ENCODE measurements around the gene PLEKHA5.
"Not testable (repeated sequence)": the region's sequence is repeated elsewhere in the genome, so short reads cannot be mapped to it uniquely, and the experiment has no call there.

Gene PLEKHA5

DNA sequence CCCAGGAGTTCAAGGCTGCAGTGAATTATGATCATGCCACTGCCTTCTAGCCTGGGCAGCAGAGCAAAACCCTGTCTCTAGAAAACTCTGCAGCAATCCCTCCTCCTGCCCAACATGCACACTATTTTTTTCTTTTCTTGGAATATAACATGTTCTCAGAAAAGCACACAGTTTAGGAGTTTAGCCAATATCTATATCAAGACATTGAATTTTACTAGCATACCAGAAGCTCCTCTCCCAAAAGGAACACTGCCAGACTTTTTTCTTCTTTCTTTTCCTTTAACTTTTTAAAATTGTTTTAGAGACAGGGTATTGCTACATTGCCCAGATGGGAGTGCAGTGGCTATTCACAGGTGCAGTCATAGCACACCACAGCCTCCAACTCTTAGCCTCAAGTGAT, 202.7 kb downstream of the PLEKHA5 start:
- no peak for DNase-seq (ENCODE audit: low spot score)

DNA sequence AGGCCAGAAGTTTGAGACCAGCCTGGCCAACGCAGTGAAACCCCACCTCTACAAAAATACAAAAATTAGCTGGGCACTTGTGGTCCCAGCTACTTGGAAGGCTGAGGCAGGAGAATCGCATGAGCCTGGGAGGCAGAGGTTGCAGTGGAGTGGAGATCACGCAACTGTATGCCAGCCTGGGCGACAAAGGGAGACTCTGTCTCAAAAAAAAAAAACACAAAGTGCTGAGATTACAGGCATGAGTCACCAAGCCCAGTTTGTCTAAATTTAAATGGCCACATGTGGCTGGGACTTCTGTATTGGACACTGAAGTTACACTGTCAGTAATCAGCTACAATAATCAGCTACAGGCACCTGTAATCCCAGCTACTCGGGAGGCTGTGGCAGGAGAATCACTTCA, 208.9 kb downstream of the PLEKHA5 start:
- DNase-seq (ENCODE audit: low spot score): no peak

DNA sequence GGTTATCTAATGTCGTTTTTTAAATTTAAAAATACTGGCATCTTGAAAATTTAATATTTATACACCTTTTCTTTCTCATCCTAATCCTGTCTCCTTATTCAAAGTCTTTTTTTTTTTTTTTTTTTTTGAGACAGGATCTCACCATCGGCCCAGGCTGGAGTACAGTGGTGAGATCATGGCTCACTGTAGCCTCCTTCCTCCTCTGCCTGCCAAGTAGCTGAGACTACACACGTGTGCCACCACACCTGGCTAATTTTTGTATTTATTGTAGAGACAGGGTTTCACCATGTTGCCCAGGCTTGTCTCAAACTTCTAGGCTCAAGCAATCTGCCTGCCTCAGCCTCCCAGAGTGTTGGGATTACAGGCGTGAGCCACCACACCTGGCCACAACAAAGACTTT, 221.3 kb downstream of the PLEKHA5 start:
- not testable (repeated sequence) for DNase-seq (ENCODE audit: low spot score)

DNA sequence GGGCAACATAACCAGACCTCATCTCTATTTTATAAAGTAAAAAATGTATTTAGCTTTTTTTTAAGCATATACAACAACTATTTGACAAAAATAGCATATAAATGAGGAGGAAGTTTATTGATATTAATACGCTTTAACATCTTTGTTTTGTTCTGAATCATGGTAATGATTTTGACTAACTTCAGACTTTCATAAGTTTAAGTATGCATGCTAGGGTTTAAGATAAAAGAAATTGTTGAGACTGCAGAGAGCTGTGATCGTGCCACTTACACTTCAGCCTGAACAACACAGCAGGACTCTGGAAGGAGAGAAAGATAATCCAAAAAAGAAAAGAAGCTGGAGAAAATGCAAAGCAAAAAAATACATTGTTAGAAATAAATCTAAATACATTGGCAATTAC, 221.8 kb downstream of the PLEKHA5 start:
- DNase-seq (ENCODE audit: low spot score): no peak

DNA sequence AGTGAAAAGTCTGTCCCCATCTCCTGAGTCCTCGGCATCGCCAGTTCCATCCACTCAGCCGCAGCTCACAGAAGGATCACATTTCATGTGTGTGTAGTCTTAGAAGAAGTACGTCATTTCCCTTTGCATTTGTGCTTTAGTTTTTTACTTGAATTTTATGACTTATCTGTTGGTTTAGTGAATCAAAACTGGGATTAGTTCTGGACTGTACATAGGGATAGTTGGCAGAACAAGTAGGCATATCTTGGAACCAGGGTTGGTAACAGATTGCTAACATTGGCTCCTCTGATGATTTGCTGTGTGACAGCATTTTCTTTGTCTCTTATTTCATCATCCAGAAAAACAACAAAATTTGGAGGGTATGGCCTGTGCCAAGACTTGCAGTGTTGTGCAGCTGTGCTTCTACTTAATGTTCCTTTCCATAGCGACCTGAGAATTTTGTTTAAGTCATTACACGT, 240.2 kb downstream of the PLEKHA5 start:
- no peak for DNase-seq (ENCODE audit: low spot score)

DNA sequence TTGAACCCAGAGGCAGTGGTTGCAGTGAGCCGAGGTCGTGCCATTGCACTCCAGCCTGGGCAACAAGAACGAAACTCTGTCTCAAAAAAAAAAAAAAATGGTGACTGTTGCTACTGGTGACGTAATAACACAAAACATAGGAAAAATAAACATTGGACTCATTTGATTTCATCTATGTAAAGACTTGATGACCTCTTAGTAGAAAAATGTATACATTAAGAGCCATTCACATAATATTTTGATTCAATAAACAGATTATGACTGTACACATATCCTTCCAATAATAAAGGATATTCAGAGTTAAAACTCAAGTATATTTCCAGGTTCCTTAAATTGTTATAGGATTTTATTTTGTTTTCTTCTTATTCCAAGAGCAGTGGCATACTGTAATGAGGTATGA, 244.1 kb downstream of the PLEKHA5 start:
- no peak for DNase-seq (ENCODE audit: low spot score)

DNA sequence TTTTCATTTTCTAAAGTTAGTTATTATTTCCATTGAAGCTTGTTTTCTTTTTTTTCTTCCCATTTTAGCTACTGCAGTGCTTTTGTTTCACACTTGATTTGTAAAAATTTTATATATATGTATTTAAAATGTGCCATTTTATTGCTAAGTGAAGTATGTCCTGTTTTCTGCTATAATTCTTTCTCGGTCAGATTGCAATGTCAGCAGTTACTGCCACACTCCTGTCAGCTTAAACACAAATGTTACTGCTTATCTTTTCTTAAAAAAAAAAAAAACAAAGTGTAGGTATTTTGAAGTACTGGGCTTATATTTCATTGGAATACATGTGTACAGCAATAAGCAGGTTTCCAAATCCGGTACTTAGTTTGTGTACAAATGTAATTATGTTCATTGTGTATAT, 246.4 kb downstream of the PLEKHA5 start:
- DNase-seq (ENCODE audit: low spot score): no peak

DNA sequence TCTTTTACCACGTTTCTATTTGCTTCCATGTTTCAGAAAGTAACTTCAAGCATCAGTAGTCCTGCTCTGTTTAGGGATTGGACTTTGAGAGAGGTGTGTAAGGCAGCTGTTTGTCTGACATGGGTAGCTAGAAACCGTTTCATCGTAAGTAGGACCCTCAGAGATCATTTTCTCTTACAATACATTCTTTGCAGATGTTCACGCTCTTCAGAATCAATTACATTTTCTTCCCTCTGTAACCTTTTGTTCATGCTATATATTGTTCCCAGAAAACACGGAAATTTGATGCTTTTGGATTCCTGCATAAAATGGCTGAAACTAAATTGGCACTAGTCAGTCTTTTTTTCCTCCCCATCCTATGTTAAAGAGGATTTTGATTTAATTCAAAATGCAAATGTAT, 247.2 kb downstream of the PLEKHA5 start:
- no peak for DNase-seq (ENCODE audit: low spot score)

DNA sequence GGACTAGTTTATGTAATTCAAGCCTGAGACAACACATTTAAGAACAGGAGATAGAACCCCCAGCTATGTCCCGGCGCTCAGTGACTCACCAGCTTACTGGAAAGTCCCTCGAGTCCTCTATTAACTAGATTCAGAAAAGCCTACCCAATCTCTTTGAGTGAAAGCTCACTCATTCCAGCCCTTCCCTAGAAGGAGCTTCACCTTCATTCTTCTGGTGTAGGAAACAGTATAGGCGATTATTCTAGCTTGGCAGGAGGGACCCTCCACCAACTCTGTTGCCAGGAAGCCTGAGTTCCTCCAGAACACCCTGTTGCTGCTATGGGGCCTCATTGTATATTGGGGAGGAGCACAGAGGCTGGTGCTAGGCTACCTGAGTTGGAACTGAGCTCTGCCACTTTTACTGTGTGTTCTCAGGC, 252.6 kb downstream of the PLEKHA5 start:
- DNase-seq (ENCODE audit: low spot score): no peak

DNA sequence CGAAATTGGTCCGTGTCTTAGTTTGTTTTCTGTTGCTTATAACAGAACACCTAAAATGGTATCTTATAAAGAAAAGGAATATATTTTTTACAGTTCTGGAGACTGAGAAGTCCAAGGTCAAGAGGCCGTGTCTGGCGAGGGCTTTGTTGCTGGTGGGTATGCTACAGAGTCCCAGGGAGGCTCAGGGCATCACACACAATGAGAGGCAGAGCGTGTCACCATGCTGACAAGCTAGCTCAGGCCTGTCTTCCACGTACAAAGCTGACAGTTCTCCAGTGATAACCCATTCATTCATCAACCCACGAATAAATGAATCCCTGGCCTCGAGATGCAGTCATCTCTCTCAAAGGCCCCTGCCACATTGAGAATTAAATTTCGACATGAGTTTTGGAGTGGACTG, 253.0 kb downstream of the PLEKHA5 start:
- no peak for DNase-seq (ENCODE audit: low spot score)

DNA sequence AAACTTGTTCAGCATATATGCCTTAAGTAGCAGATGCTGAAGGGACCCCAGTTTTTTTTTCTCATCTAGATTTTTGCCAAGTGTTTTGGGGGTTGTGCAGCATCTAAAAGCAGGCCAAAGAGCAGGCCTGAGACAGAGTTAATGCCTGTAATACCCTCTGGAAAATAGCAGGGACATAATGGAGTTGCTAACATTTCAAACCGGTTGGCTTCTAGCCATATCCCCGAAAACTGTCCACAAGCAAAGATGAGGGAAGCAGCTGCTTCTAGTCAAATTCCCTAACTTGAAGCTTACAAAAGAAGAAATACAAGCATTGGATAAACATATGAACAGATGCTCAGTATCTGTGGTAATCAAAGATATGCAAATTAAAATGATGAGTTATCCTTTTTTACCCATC, 257.6 kb downstream of the PLEKHA5 start:
- DNase-seq (ENCODE audit: low spot score): no peak

DNA sequence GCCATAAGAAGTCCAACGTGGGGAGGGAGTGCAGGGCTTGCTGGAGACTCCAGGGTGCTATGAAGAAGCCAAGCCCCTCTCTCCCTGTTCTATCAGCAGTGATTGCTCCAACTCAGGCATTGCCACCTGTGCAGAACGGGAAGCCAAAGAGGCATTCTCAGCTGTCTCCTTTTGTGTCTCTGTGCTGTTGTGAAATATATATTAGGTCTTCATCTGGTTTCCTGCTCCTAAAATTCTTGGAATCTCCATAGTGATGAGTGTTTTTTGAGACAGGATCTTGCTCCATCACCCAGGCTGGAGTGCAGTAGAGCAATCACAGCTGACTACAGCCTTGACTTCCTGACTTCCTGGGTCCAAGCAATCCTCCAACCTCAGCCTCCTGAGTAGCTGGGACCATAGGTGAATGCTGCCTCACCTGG, 258.6 kb downstream of the PLEKHA5 start:
- no peak for DNase-seq (ENCODE audit: low spot score)

DNA sequence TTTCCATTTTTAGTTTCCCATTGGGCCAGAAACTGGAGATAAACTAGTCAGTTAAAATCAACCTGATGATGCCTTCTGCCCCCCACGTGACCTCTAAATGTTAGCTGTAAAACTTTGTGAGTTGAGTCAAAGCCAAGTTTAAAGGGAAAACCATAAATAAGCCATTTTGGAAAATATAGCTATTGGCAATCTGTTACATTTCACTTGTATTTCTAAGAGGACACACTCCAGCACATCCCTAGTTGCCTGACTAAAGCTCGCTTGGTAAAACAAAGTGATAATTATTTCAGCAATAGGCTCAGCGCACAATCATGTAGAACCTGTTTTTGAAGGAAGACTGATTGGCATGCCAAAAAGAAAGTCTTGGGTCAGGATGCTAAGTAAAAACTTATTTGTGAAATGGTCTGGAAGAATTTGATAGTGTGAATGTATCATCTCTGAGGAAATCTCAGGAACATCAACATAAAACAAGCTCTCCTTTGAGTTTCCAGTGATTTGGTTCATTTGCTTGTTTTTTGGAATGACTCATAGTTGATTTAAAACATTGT, 260.6 kb downstream of the PLEKHA5 start:
- no peak for DNase-seq (ENCODE audit: low spot score)

DNA sequence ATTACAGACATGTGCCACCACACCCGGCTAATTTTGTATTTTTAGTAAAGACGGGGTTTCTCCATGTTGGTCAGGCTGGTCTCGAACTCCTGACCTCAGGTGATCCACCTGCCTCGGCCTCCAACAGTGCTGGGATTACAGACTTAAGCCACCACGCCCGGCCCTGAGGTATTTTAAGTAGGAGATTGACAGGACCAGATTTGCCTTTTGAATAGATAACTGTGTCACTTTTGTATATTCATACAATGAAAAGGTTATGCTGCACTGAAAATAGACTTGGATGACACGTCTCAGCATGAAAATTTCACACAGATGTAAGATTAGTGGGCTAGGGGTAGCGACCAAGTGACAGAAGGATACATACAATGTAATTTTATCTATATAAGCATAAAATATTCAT, 263.1 kb downstream of the PLEKHA5 start:
- not testable (repeated sequence) for DNase-seq (ENCODE audit: low spot score)

DNA sequence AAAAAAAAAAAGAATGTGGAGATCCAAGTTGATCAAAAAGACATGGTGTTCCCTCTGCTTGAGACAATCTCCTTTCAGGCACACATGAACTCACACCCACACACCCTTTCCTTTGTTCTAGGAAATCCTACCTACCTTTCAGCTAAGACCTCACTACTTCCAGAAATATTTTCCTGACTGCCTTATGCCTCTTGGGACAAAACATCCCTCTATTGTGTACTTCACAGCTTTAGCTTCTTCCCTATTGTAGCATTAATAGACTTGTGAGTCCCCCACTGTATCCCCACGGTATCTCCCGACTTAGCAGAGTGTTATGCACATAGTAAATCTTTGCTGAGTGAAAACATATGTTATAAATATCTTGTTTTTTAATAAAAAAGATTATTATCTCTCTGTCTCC, 264.9 kb downstream of the PLEKHA5 start:
- no peak for DNase-seq (ENCODE audit: low spot score)

DNA sequence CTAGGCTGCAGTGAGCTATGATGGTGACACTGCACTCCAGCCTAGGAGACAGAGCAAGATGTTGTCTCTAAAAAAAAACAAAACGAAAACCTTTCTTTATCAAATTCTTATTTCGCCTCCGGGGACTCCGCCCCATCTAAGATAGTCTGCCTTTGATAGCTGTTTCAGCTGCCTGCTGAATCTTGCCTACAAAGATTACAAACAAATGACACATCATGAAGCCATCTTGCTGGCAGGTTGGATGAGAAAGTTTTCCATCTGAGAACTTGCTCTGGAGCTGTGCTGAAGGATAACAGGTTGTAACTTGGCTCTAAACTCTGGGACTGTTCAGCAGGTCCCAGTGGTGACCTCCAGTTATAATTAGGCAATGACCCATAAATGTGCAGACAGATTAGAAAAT, 268.0 kb downstream of the PLEKHA5 start:
- DNase-seq (ENCODE audit: low spot score): no peak

DNA sequence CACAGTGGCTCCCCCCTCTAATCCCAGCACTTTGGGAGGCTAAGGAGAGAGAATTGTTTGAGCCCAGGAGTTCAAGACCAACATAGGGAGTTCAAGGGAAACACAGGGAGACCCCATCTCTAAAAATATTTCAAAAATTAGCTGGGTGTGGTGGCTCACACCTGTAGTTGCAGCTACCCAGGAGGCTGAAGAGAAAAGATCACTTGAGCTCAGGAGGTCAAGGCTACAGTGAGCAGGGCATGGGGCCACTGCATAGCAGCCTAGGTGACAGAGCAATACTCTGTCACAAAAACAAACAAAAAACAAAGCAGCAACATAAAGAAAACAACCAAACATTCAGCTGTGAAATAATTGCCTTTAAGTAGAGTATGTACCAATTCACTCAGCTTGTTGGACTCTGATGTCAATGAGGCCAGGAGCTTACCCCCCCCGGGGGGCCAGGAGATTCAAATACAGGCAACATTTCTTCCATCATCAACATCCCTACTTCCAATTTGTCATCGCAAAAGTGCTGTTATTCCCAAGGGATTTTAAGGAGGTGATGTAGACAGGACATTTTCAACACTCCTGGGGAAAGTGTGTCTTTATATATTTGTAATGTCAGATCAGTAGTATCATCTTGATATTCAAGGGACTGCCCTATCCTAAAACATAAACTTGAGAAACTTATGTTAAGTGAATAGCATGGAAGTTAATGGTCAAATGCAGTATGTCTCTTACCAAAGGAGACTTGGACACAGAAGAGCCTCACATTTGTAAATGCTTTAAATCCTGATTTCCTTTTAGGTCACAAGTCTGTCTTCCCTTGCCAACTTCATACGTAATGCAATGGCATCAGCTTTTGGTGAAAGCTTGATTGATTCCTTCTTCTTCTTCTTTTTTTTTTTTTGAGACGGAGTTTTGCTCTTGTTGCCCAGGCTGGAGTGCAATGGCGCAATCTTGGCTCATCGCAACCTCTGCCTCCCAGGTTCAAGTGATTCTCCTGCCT, 269.1 kb downstream of the PLEKHA5 start:
- DNase-seq (ENCODE audit: low spot score): no peak

DNA sequence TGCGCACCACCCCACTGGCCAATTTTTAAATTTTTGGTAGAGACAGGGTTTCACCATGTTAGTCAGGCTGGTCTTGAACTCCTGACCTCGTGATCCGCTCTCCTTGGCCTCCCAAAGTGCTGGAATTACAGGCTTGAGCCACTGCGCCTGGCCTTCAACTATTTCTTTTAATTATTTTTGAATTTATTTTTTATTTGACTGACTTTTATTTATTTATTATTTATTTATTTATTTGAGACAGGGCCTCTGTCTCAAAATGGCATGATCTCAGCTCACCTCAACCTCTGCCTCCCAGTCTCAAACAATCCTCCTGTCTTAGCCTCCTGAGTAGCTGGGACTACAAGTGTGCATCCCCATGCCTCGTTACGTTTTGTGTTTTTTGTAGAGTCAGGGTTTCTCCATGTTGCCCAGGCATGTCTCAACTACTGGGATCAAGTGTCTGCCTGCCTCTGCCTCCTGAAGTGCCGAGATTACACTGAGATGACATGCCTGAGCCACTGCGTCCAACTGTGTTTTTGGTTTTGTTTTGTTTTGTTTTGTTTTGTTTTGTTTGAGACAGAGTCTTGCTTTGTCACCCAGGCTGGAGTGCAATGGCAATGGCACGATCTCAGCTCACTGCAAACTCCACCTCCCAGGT, 271.2 kb downstream of the PLEKHA5 start:
- DNase-seq (ENCODE audit: low spot score): not testable (repeated sequence)

DNA sequence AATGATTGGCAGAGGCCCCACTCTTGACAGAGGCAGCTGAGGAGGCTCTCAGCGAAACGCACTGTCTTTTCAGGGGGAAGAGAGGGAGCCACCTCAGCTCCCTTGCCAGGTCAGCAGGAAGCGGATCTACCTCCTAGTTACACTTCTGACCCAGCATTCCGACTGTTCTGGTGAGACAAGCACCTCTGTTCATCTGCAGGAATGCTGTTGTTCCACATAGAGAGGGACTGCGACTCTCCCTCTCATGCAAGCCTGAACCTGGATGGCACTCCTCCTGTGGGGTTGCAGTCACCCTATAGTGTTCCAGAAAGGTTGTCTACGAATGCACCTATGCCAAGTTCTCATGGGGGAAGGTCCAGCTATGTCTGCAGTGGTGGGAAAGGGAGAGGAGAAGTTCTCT, 272.7 kb downstream of the PLEKHA5 start:
- DNase-seq (ENCODE audit: low spot score): no peak

DNA sequence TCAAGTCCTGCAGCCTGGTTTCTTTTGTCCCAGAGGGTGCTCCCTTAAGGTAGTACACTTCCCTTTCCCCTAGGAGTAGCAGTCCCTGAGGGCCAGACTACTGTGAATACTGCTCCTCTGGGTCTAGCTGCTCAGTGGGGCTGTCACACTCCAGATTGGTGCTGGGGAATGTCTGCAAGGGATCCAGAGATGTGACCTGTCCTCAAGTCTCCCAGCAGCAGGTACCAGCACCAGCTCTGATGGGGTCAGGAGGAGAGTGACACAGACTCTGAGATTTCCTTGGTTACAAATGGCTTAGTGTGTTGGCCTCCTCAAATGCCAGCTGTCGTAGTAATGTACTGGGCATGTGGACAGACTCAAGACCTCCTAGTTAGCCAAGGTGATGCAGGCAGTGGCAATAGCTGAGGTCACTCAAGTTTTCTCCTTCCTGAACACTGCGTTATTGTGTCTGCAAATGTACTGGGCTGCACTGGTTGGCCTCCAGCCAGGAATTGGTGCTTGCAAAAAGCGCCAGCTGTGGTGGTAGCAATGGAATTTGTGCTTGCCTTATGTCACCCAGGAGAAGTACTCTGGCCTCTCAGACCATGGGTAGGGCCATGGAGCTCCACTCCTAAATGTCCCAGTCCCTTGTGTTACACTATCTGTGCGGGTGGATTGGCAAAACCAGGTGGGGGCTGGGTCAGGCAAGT, 273.4 kb downstream of the PLEKHA5 start:
- DNase-seq (ENCODE audit: low spot score): no peak

DNA sequence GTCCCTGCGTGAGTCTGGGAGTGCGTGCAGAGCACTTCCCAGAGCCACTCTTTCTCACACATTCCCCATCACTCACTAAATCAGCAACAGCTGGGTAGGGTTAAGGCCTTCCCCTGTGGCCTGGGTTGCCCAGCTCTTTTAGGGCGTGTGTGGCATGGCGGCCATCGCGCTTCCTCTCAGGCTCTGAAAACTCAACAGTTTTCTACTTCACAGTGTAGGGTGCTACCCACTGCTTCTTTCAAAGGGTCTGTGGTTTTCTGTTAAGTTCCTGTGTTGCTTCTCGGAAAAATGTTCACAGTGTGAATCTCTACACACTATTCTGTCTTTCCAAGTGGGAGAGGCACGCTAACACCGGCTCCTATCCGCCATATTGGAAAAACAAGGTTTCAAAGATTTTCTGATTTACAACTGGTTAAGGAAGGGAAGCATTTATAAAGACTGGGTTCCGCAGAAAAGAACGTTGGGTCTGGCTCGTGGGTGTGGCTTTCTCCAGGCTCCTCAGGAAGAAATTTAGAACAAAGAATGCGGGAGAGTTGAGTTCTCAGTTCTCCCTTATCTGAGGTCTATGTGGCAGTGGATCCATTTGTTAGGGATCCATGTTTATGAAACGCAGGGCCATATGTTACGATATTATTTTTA, 274.8 kb downstream of the PLEKHA5 start:
- peak; percentile 21 for DNase-seq (ENCODE audit: low spot score)

DNA sequence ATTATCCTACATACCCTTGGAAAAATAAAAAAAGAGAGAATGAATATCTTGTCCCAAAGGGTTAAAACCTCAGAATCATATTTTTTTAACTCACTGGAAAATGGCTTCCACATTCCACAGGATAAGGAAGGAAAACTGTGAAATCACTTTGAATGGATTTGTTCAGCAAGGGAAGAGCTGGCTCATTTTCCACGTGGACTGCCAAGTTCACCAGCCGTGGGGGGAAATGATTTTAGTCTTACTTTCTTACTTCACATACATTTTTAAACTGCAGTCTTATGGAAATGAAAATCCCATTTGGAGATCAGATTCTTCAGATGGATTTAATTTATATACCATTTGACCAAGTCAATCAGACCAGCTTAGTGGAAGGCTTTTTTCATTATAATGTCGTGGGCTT, 279.8 kb downstream of the PLEKHA5 start:
- DNase-seq (ENCODE audit: low spot score): no peak

Measured in CD4-positive, alpha-beta T cell treated with Interleukin-6 at 100 ng/mL for 8 hours (primary cell).